GM18951 (cell line): ENCODE measurements around the gene NT5E.

ENCODE experiments used
- POLR2A ChIP-seq: IDR thresholded peaks from 4 replicates; pipeline ENCODE4 v1.6.1; 2011; ENCODE audit warnings: mild to moderate bottlenecking; ENCODE audit not compliant: insufficient read length, insufficient read depth; ENCODE audit errors: extremely low read depth
- in situ Hi-C: fragments of 300-500 bp; cut with MboI; formaldehyde crosslinking; loops from one replicate; pipeline ENCODE4 v1.12.0; 2022; ENCODE audit warnings: low sequenced_read_pairs, mixed read lengths, inconsistent platforms; ENCODE audit not compliant: unreplicated experiment

The NT5E gene

GRCh38 chr6:85412911-85413430 lies 36.9 kb upstream of the NT5E start:
- TF ChIP-seq POLR2A, result no peak
- in situ Hi-C loops, result no loop called here

GRCh38 chr6:85416049-85416448 lies 33.8 kb upstream of the NT5E start:
- TF ChIP-seq POLR2A, result no peak
- in situ Hi-C loops, result no loop called here

GRCh38 chr6:85416766-85417165 lies 33.1 kb upstream of the NT5E start:
- no peak for TF ChIP-seq POLR2A
- in situ Hi-C loops, result no loop called here

GRCh38 chr6:85417336-85417735 lies 32.5 kb upstream of the NT5E start:
- no peak for TF ChIP-seq POLR2A
- in situ Hi-C loops, result no loop called here

GRCh38 chr6:85418059-85418458 lies 31.8 kb upstream of the NT5E start:
- TF ChIP-seq POLR2A, result no peak
- in situ Hi-C loops, result no loop called here

- in situ Hi-C loops, result no loop called here
- TF ChIP-seq POLR2A, result no peak
Measured at GRCh38 chr6:85419046-85419759, 30.7 kb upstream of the NT5E start.

- no peak for TF ChIP-seq POLR2A
- in situ Hi-C loops, result no loop called here
Measured at GRCh38 chr6:85420551-85420950, 29.3 kb upstream of the NT5E start.

- TF ChIP-seq POLR2A, result no peak
- in situ Hi-C loops, result no loop called here
Measured at GRCh38 chr6:85421181-85421580, 28.7 kb upstream of the NT5E start.

GRCh38 chr6:85421972-85422371 lies 27.9 kb upstream of the NT5E start:
- no peak for TF ChIP-seq POLR2A
- in situ Hi-C loops, result no loop called here

- in situ Hi-C loops, result no loop called here
- no peak for TF ChIP-seq POLR2A
Measured at GRCh38 chr6:85422996-85423395, 26.9 kb upstream of the NT5E start.

GRCh38 chr6:85424981-85425380 lies 24.9 kb upstream of the NT5E start:
- in situ Hi-C loops, result no loop called here
- TF ChIP-seq POLR2A, result no peak

- TF ChIP-seq POLR2A, result no peak
- in situ Hi-C loops, result no loop called here
Measured at GRCh38 chr6:85425997-85426396, 23.9 kb upstream of the NT5E start.

- TF ChIP-seq POLR2A, result no peak
- in situ Hi-C loops, result no loop called here
Measured at GRCh38 chr6:85428486-85428885, 21.4 kb upstream of the NT5E start.

- TF ChIP-seq POLR2A, result no peak
- in situ Hi-C loops, result no loop called here
Measured at GRCh38 chr6:85429346-85429745, 20.5 kb upstream of the NT5E start.
